ENCODE results near the gene NCOA4. TPM values are rescaled to one million over a fixed set of nuclear protein-coding genes. Genes with fewer than 3 reads are reported as not detected.

The NCOA4 gene
- total RNA-seq, 5 donors from 2014 or later (not counting 1 experiment from before 2014, with no cell fraction given), result 60.1 to 86.8 (median 75.3) TPM

GRCh38 chr10:46031648-46032532, 1.5 kb upstream of the NCOA4 start:
- Mint-ChIP-seq H3K4me1 (peaks cover 36 to 41% (median 37%) of the 10 kb centered on the region in 3 donors), H3K4me3 (peak overlapping the region in 1 of 3 donors; percentile 48), H3K27ac (peak overlapping the region in 1 of 2 donors; percentile 13), H3K36me3 (no peaks in the 10 kb centered on the region), H3K27me3 (no peaks in the 10 kb centered on the region), H3K9me3 (no peaks in the 10 kb centered on the region)
- ChIA-PET POLR2A (no interaction called here), CTCF (interaction anchor here (0.5 to 1.3 kb wide), 2 partner anchors 8 to 72 kb away, joined by 3 to 4 read pairs; no protein-coding TSS in a partner anchor)
- WGBS (ENCODE audit: insufficient coverage), result 87% methylated on average over 4 of the region's 6 CpGs
- ATAC-seq (replicated peaks in 1 of 4) (no peak), DNase-seq (no peak)
- peaks cover 0 to 3% of the 10 kb centered on the region in 2 experiments for H3K27me3 ChIP-seq (replicated peaks in 1 of 2; ENCODE audit: control insufficient read depth in 2 of 2, extremely low read depth in 1 of 2, insufficient read depth in 2 of 2, low read length in 1 of 2)
- H3K4me1 ChIP-seq (ENCODE audit: control insufficient read depth in 1 of 2, extremely low read depth in 1 of 2, insufficient read depth in 2 of 2, low read length in 2 of 2), result peaks cover 25 to 32% of the 10 kb centered on the region in 2 experiments
- H3K36me3 ChIP-seq (ENCODE audit: control insufficient read depth in 2 of 2, extremely low read depth in 1 of 2, insufficient read depth in 1 of 2, low read length in 1 of 2), result peaks cover 0 to 7% of the 10 kb centered on the region in 2 donors
- no peak overlapping the region for H3K4me3 ChIP-seq (ENCODE audit: control insufficient read depth in 1 of 2, extremely low read depth in 1 of 2, low read length in 1 of 2)
- no peak overlapping the region for H3K27ac ChIP-seq (ENCODE audit: low read length)
- no peaks in the 10 kb centered on the region for H3K9me3 ChIP-seq

DNA sequence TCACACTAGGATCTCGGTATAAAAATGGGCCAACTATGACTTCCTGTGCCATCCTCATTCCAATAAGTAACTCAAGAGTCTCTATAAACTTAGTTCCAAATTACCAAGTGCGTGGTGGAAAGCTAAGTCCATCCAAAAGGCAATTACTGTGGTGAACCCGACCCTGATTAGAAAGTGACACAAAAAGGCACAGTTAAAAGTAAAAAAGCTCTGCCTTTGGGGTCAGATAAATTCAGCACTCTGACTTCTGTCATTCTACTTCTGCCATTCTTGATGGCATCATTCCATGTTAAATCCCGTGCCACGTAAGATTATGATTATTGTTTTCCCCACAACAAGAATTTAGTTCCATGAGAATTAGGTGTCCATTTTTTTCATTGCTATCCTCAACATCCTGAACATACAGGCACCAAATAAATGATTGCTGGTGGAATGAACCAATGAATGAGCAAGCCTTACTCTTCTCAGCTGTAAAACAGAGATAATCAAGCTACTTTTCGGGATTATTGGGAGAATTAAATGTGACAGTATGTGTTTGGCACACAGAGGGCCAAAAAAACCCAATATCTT, 877 bp downstream of the NCOA4 start:
- no peaks in the 10 kb centered on the region for H3K27me3 Mint-ChIP-seq
- ChIA-PET CTCF (interaction anchor here (0.6 to 2.7 kb wide), 8 partner anchors 8 to 779 kb away, joined by 3 to 13 read pairs (median 6); no protein-coding TSS in a partner anchor), POLR2A (interaction anchor here in 1 of 2 donors (0.6 kb wide), 1 partner anchor 13 kb away, joined by 3 read pairs; no protein-coding TSS in a partner anchor)
- no peaks in the 10 kb centered on the region for H3K9me3 Mint-ChIP-seq
- peaks cover 3% of the 10 kb centered on the region for H3K36me3 Mint-ChIP-seq
- H3K4me1 Mint-ChIP-seq, result peaks cover 58 to 62% (median 60%) of the 10 kb centered on the region in 3 donors
- H3K27ac ChIP-seq (ENCODE audit: low read length), result peak overlapping the region; percentile 83
- H3K27ac Mint-ChIP-seq, result peak overlapping the region; percentile 98
- H3K36me3 ChIP-seq (ENCODE audit: control insufficient read depth in 2 of 2, extremely low read depth in 1 of 2, insufficient read depth in 1 of 2, low read length in 1 of 2), result peaks cover 0 to 17% of the 10 kb centered on the region in 2 donors
- peak overlapping the region; percentile 75 to 90 for H3K4me3 ChIP-seq (ENCODE audit: control insufficient read depth in 1 of 2, extremely low read depth in 1 of 2, low read length in 1 of 2)
- H3K9me3 ChIP-seq, result no peaks in the 10 kb centered on the region
- WGBS (ENCODE audit: insufficient coverage), result 29% methylated on average over 2 of the region's 6 CpGs
- ATAC-seq (replicated peaks in 1 of 4), result no peak
- H3K4me1 ChIP-seq (ENCODE audit: control insufficient read depth in 1 of 2, extremely low read depth in 1 of 2, insufficient read depth in 2 of 2, low read length in 2 of 2), result peaks cover 40 to 45% of the 10 kb centered on the region in 2 experiments
- peak overlapping the region; percentile 97 to 98 (median 98) for H3K4me3 Mint-ChIP-seq
- DNase-seq, result peak in 1 of 35 experiments; percentile 15
- no peaks in the 10 kb centered on the region for H3K27me3 ChIP-seq (replicated peaks in 1 of 2; ENCODE audit: control insufficient read depth in 2 of 2, extremely low read depth in 1 of 2, insufficient read depth in 2 of 2, low read length in 1 of 2)

- Mint-ChIP-seq H3K27ac (peak overlapping the region; percentile 98), H3K27me3 (no peaks in the 10 kb centered on the region), H3K4me3 (peak overlapping the region; percentile 97 to 98 (median 98)), H3K4me1 (peaks cover 65 to 69% (median 67%) of the 10 kb centered on the region in 3 donors), H3K36me3 (peaks cover 3% of the 10 kb centered on the region), H3K9me3 (no peaks in the 10 kb centered on the region)
- peak overlapping the region; percentile 75 to 90 for H3K4me3 ChIP-seq (ENCODE audit: control insufficient read depth in 1 of 2, extremely low read depth in 1 of 2, low read length in 1 of 2)
- no peaks in the 10 kb centered on the region for H3K27me3 ChIP-seq (replicated peaks in 1 of 2; ENCODE audit: control insufficient read depth in 2 of 2, extremely low read depth in 1 of 2, insufficient read depth in 2 of 2, low read length in 1 of 2)
- peaks cover 44 to 45% of the 10 kb centered on the region in 2 experiments for H3K4me1 ChIP-seq (ENCODE audit: control insufficient read depth in 1 of 2, extremely low read depth in 1 of 2, insufficient read depth in 2 of 2, low read length in 2 of 2)
- ATAC-seq (replicated peaks in 1 of 4), result peak in 2 of 4 experiments; percentile 19 to 23
- WGBS (ENCODE audit: insufficient coverage), result 20% methylated on average over 1 of the region's 6 CpGs
- no peaks in the 10 kb centered on the region for H3K9me3 ChIP-seq
- CTCF ChIA-PET, result interaction anchor here (0.6 to 2.7 kb wide), 11 partner anchors 8 to 778 kb away, joined by 3 to 13 read pairs (median 4); no protein-coding TSS in a partner anchor
- POLR2A ChIA-PET, result interaction anchor here (0.5 to 0.6 kb wide), 4 partner anchors 12 to 1192 kb away, joined by 3 to 4 read pairs (median 4); no protein-coding TSS in a partner anchor
- H3K27ac ChIP-seq (ENCODE audit: low read length), result peak overlapping the region; percentile 83
- H3K36me3 ChIP-seq (ENCODE audit: control insufficient read depth in 2 of 2, extremely low read depth in 1 of 2, insufficient read depth in 1 of 2, low read length in 1 of 2), result peaks cover 0 to 17% of the 10 kb centered on the region in 2 donors
- peak in 23 of 35 experiments; percentile 11 to 72 (median 23) for DNase-seq
Measured at GRCh38 chr10:46028584-46029460, 1.6 kb downstream of the NCOA4 start.

GRCh38 chr10:46026106-46026505, 4.3 kb downstream of the NCOA4 start:
- peak overlapping the region in 1 of 2 donors; percentile 41 for H3K27ac Mint-ChIP-seq
- ChIA-PET POLR2A (no interaction called here), CTCF (interaction anchor here in 1 of 2 donors (0.6 to 1.1 kb wide), 2 partner anchors 19 to 80 kb away, joined by 3 to 6 read pairs; no protein-coding TSS in a partner anchor)
- H3K9me3 ChIP-seq, result no peaks in the 10 kb centered on the region
- H3K4me3 ChIP-seq (ENCODE audit: control insufficient read depth in 1 of 2, extremely low read depth in 1 of 2, low read length in 1 of 2), result no peak overlapping the region
- peaks cover 3% of the 10 kb centered on the region for H3K36me3 Mint-ChIP-seq
- H3K27me3 Mint-ChIP-seq, result no peaks in the 10 kb centered on the region
- H3K27me3 ChIP-seq (replicated peaks in 1 of 2; ENCODE audit: control insufficient read depth in 2 of 2, extremely low read depth in 1 of 2, insufficient read depth in 2 of 2, low read length in 1 of 2), result no peaks in the 10 kb centered on the region
- peaks cover 83 to 88% (median 87%) of the 10 kb centered on the region in 3 donors for H3K4me1 Mint-ChIP-seq
- H3K4me3 Mint-ChIP-seq, result no peak overlapping the region
- ATAC-seq (replicated peaks in 1 of 4) (no peak), DNase-seq (no peak)
- H3K4me1 ChIP-seq (ENCODE audit: control insufficient read depth in 1 of 2, extremely low read depth in 1 of 2, insufficient read depth in 2 of 2, low read length in 2 of 2), result peaks cover 49 to 57% of the 10 kb centered on the region in 2 experiments
- H3K36me3 ChIP-seq (ENCODE audit: control insufficient read depth in 2 of 2, extremely low read depth in 1 of 2, insufficient read depth in 1 of 2, low read length in 1 of 2), result peaks cover 0 to 17% of the 10 kb centered on the region in 2 donors
- no peak overlapping the region for H3K27ac ChIP-seq (ENCODE audit: low read length)
- H3K9me3 Mint-ChIP-seq, result no peaks in the 10 kb centered on the region

- Histone ChIP-seq H3K27me3 (replicated peaks in 1 of 2; ENCODE audit: control insufficient read depth in 2 of 2, extremely low read depth in 1 of 2, insufficient read depth in 2 of 2, low read length in 1 of 2) (no peaks in the 10 kb centered on the region), H3K27ac (ENCODE audit: low read length) (no peak overlapping the region), H3K4me1 (ENCODE audit: control insufficient read depth in 1 of 2, extremely low read depth in 1 of 2, insufficient read depth in 2 of 2, low read length in 2 of 2) (peaks cover 50 to 51% of the 10 kb centered on the region in 2 experiments), H3K4me3 (ENCODE audit: control insufficient read depth in 1 of 2, extremely low read depth in 1 of 2, low read length in 1 of 2) (no peak overlapping the region), H3K9me3 (no peaks in the 10 kb centered on the region), H3K36me3 (ENCODE audit: control insufficient read depth in 2 of 2, extremely low read depth in 1 of 2, insufficient read depth in 1 of 2, low read length in 1 of 2) (peaks cover 0 to 17% of the 10 kb centered on the region in 2 donors)
- ChIA-PET POLR2A (no interaction called here), CTCF (interaction anchor here (0.5 to 1.9 kb wide), 4 partner anchors 52 to 530 kb away, joined by 3 to 5 read pairs (median 4); no protein-coding TSS in a partner anchor)
- Mint-ChIP-seq H3K9me3 (no peaks in the 10 kb centered on the region), H3K27me3 (no peaks in the 10 kb centered on the region), H3K36me3 (peaks cover 3% of the 10 kb centered on the region), H3K27ac (peak overlapping the region; percentile 41 to 50), H3K4me3 (peak overlapping the region in 1 of 3 donors; percentile 88), H3K4me1 (peaks cover 86 to 90% (median 89%) of the 10 kb centered on the region in 3 donors)
- ATAC-seq (replicated peaks in 1 of 4) (no peak), DNase-seq (no peak)
- no CpG with 5 or more reads among the region's 2 CpGs for WGBS (ENCODE audit: insufficient coverage)
Measured at GRCh38 chr10:46025406-46025805, 5.0 kb downstream of the NCOA4 start.
